Brain microvascular endothelial cell (primary cell): ENCODE measurements around the gene ZFAND3.

ENCODE experiments used
- DNase-seq: peaks from one replicate; pipeline ENCODE4 v3.0.0-alpha.2; 2020
- H3K27ac ChIP-seq: fragments of 250-450 bp; sonication (Bioruptor Pico); 2 replicates; pipeline ENCODE4 v1.5.1; 2020; ENCODE audit warnings: mild to moderate bottlenecking, moderate library complexity
- H3K27me3 ChIP-seq: fragments of 250-450 bp; sonication (Bioruptor Pico); replicated peaks from 2 replicates; pipeline ENCODE4 v1.5.1; 2020; ENCODE audit warnings: mild to moderate bottlenecking
- H3K36me3 ChIP-seq: fragments of 250-450 bp; sonication (Bioruptor Pico); replicated peaks from 2 replicates; pipeline ENCODE4 v1.5.1; 2020; ENCODE audit warnings: mild to moderate bottlenecking
- H3K4me3 ChIP-seq: 2 replicates; pipeline ENCODE4 v1.5.1; 2011; ENCODE audit warnings: low read depth, mild to moderate bottlenecking, control low read depth, low read length, moderate library complexity
- CTCF ChIP-seq: IDR thresholded peaks from 2 replicates; pipeline ENCODE4 v1.5.1; 2011; ENCODE audit warnings: low read depth, mild to moderate bottlenecking, moderate library complexity, low read length, control low read depth, inconsistent platforms; ENCODE audit errors: missing control alignments
- in situ Hi-C: cut with HindIII; loops from 2 replicates; pipeline ENCODE4 v1.10.0; 2017; ENCODE audit warnings: low sequenced_read_pairs, low pct_ligation_motif_present

The ZFAND3 gene

GRCh38 chr6:38159596-38159995 is 340.1 kb downstream of the ZFAND3 start:
- no peak for TF ChIP-seq CTCF
- Histone ChIP-seq H3K27me3 (no peaks in the 10 kb centered on the region), H3K36me3 (peaks cover 3% of the 10 kb centered on the region), H3K4me3 (no peak overlapping the region), H3K27ac (no peak overlapping the region)
- DNase-seq = no peak
- in situ Hi-C loops = no loop called here

- TF ChIP-seq CTCF = no peak
- DNase-seq = no peak
- no peak overlapping the region for H3K4me3 ChIP-seq
- in situ Hi-C loops = no loop called here
- no peaks in the 10 kb centered on the region for H3K27me3 ChIP-seq
- no peak overlapping the region for H3K27ac ChIP-seq
- H3K36me3 ChIP-seq = peaks cover 3% of the 10 kb centered on the region
Observed at GRCh38 chr6:38160831-38161230, 341.3 kb downstream of the ZFAND3 start.

- H3K4me3 ChIP-seq = no peak overlapping the region
- DNase-seq = no peak
- peaks cover 3% of the 10 kb centered on the region for H3K36me3 ChIP-seq
- TF ChIP-seq CTCF = no peak
- in situ Hi-C loops = no loop called here
- no peaks in the 10 kb centered on the region for H3K27me3 ChIP-seq
- H3K27ac ChIP-seq = no peak overlapping the region
Observed at GRCh38 chr6:38161331-38161730, 341.8 kb downstream of the ZFAND3 start.

- Histone ChIP-seq H3K27ac (no peak overlapping the region), H3K36me3 (peaks cover 3% of the 10 kb centered on the region), H3K4me3 (no peak overlapping the region), H3K27me3 (no peaks in the 10 kb centered on the region)
- DNase-seq = no peak
- in situ Hi-C loops = no loop called here
- no peak for TF ChIP-seq CTCF
Observed at GRCh38 chr6:38161754-38162492, 342.4 kb downstream of the ZFAND3 start.

GRCh38 chr6:38162493-38163185 is 343.1 kb downstream of the ZFAND3 start:
- in situ Hi-C loops = no loop called here
- no peak for TF ChIP-seq CTCF
- Histone ChIP-seq H3K4me3 (no peak overlapping the region), H3K27me3 (no peaks in the 10 kb centered on the region), H3K36me3 (peaks cover 3% of the 10 kb centered on the region), H3K27ac (no peak overlapping the region)
- DNase-seq = no peak
